HG02970 (cell line): ENCODE measurements around the gene SERF2.
"Not testable (repeated sequence)": the region's sequence is repeated elsewhere in the genome, so short reads cannot be mapped to it uniquely, and the experiment has no call there.

ENCODE experiments used
- ATAC-seq: cut with Tn5 transposase; IDR thresholded peaks from one replicate; pipeline ENCODE4 v1.9.1; 2021; ENCODE audit warnings: mild to moderate bottlenecking, moderate library complexity, moderate number of reproducible peaks; ENCODE audit not compliant: unreplicated experiment, low FRiP score

Gene SERF2

DNA sequence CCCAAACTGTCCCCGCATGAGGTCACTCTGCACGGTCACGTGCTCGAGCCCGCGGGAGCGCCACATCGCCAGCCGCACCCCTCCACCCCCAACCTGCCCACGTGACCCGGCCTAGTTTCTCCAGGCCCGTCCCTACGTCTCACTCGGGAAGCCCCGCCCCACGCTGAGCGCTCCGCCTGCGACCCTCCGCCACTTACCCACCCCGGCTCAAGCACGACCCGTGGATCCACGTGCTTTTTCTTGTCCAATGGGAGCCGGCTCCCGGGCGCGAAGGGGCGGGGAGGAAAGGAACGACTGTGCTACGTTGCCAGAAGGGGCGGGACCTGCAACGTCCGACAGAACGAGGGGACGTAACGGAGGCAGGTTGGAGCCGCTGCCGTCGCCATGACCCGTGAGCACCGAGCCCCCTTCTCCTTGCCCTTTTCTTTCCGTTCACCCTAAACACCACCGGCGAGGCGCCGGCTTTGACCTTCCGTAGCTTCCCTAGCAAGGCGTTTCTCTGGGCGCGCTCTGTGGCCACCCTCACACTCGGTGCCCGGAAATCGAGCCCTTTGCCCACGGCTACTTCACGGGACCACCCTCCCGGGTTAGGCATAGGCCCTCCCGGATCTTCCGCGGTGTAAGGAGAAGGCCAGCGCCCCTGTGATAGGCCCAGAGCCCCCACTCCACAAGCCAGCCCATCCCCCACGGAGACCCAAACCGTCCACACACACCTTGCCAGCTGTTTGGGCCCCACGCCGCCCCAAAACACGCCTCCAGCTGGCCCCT, at the start of gene SERF2:
TSS of gene SERF2 (plus strand) at position 328 of the 768 bp plus-strand sequence. CDS start at position 385, 57 bp downstream.
- ATAC-seq = peak; percentile 93

DNA sequence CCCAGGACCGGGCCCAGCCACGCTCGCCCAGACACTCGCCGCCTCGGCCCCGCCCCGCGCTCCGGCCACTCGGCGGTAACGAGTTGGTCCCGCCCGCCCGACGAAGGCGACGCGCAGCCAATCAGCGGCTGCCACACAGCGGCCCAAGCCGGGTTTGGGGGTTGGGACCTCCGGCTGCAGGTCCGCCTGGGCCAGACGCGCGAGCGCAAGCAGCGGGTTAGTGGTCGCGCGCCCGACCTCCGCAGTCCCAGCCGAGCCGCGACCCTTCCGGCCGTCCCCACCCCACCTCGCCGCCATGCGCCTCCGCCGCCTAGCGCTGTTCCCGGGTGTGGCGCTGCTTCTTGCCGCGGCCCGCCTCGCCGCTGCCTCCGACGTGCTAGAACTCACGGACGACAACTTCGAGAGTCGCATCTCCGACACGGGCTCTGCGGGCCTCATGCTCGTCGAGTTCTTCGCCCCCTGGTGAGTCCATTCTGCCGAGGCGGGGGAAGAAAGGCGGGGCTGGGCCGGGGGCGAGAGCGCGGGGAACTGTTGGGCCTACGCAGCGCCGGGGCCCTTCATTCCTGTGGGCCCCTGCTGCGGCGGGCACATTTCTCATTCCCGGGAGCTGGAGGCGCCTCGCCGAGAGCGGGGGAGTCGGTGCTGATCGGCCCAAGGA, 45.7 kb upstream of the SERF2 start, which contains the start of gene PDIA3:
TSS of gene PDIA3 (plus strand) at position 194 of the 658 bp plus-strand sequence. CDS start at position 296, 102 bp downstream.
- ATAC-seq = peak; percentile 70

- ATAC-seq = not testable (repeated sequence)
These were observed 45.2 kb upstream of the SERF2 start for GRCh38 chr15:43746903-43747309.

- no peak for ATAC-seq
These were observed 43.7 kb upstream of the SERF2 start for GRCh38 chr15:43748376-43748775.

DNA sequence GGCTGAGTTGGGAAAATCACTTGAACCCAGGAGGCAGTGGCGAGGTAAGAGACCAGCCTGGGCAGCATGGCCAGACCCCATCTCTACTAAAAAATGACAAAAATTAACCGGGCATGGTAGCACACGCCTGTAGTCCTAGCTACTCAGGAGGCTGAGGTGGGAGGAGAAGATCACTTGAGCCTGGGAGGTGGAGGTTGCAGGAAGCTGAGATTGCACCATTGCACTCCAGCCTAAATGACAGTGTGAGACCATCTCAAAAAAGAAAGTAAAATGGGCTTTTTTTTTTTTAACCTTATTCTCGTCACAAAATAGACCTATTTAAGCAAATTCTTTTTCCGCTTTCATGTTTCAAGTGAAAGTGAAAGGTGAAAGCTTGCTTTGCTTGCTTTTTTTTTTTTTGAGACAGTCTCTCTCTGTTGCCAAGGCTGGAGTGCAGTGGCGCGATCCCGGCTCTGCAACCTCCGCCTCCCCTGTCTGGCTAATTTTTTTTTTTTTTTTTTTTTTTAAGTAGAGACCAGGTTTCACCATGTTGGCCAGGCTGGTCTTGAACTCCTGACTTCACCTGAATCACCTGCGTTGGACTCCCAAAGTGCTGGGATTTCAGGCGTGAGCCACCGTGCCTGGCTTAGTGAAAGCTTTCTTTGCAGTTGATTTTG, 42.3 kb upstream of the SERF2 start:
- peak; percentile 39 for ATAC-seq

DNA sequence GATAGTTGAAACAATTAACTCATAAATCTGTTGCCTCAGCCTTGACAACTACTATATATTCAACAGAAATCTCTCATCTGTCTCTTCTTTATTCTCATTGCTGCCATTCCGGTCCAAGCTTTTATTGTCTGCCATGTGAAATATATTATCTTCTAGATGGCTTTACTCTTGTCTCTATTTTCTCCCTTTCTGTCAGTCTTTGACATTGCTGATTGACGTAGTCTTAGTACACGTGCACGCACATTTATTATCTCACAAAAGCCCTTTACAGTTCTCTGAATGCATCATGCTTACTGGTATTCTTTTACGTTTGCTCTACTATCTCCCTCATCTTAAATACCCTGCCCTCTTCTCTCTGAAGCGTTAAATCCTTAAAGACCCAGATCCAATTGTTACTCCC, 40.2 kb upstream of the SERF2 start:
- ATAC-seq = no peak

DNA sequence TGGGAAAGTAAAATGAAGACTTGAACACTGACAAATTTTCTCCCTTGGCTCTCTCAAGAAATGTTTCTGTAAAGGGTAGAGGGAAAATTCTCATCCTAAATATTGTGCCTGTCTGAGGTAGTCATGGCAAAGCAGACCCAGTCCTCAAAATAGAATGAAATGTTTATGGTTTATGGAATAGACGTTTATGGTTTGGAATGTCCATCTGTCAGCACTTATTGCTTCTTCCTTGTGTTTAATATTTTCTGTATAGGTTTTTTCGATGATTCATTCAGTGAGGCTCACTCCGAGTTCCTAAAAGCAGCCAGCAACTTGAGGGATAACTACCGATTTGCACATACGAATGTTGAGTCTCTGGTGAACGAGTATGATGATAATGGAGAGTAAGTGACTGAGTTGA, 29.3 kb upstream of the SERF2 start:
- ATAC-seq = no peak

GRCh38 chr15:43763819-43764446, 28.2 kb upstream of the SERF2 start:
- no peak for ATAC-seq

- no peak for ATAC-seq
These were observed 22.4 kb upstream of the SERF2 start for GRCh38 chr15:43769584-43770228.

GRCh38 chr15:43771816-43772215, 20.3 kb upstream of the SERF2 start:
- no peak for ATAC-seq

DNA sequence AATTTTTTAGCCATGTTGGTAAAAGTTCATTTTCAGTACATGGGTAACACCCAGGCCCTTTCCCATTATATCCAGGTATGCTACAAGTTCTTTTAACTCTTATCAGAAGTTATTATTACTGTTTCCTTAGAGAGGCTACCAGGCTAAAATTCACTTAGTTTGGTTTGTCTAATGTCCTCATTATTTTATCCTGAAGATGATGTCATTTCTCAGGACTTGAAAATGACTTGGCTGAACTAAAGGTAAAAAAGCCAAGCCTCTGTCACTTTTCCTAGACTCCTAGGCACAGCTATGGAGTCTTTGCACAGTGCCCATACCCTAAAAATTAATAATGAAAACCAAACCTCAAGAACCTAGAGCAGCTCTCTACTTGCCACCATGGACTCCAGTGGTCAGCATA, 19.5 kb upstream of the SERF2 start:
- no peak for ATAC-seq

DNA sequence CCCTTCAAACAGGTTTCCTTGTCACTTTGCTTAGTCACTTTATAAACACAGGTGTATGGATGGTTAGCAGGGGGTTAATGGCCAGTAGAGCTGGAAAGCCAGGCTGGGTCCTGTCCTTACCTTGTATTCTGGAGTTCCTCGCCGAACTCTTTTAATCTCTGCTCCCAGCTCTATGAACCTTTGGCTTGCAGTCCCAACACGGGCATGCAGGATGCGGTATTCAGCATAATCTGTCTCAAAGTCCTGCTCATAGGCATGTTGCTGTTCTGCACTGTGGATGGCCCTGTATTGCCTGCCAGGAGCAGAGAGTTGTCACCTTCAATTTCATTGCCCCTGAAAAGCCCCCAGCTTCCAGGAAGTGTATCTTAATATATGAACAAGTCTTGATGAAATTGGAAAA, 18.1 kb upstream of the SERF2 start:
- ATAC-seq = no peak

DNA sequence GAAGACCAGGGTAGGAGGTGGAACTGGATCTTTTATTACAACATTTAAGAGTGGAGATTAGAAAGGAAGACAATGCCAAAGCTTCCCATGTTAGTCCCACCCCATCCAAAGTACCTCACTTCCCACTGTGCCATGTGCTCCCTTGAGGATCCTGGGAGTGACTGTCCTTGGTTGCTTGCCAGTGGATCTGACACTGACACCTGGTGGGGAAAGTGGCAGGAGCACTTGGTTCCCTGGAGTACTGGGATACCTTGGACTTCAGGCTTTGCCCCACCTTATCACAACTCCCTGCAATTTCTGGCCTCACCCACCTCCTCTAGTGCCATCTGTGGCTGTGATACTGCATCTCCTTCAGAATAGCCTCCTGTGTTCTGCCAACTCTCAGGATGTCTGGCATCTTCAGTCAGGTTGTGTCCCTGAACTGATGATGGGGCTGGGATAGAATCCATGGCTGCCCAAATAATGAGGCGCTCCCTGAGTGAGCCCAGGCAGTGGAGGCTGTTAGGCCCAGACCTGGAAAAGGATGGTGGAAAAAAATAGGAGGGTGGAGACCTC, 16.6 kb upstream of the SERF2 start:
- no peak for ATAC-seq

DNA sequence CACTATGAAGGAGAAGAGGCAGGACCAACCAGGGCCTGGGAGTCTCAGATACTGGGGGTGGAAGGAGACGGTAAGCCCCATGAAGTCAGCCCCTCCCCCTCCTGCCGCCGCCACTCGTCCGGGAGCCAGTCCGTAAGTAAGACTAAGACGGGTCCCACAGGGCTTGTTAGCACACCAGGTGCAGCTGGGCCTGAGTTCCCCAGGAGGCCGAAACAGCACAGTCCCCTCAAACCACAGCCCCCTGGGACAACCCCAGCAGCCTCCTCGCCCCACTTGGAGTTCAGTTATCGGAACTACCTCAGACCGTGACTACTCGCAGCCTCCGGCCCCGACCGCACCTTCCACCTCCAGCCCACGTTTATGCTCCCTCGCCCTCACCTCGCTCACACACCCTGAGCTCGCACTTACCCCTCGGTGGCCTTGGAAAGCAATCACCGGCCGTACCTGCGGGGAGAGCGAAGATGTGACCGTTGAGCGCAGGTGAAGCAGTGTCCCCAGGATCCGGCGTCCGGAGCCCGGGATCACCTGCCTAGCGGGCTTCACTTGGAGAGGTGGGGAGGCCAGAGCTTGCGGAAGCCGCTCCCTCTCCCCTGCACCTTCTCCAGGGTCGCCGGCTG, 15.9 kb upstream of the SERF2 start:
- peak; percentile 45 for ATAC-seq

DNA sequence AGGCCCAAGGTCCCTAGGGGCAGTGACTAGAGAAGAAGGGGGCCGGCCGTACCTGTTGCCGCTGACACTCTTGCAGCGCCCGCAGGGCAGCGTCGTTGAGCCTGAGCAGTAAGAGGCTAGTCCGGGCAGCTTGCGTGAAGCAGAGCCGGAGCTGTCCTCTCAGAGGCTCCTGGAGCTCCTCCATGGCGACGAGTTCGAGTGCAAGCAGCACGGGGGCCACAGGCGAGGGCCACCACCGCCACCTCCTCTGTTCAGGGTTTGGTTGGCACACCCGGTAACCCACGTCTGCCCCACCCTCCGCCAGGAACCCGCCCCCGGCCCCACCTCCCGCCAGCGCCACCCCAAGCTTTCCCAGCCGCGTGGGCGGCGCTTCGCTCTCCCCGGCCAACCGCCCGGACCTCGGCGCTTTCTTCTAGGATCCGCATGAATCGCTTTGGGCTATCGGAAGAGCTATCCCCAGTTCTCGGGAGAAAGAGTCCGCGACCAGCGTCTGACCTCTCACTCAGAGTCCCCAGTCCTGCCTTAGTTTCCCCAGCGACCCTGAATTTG, 15.3 kb upstream of the SERF2 start, which contains the start of gene ELL3:
TSS of gene ELL3 (minus strand) at position 249 of the 549 bp plus-strand sequence. CDS start at position 184, 65 bp downstream.
- peak; percentile 39 for ATAC-seq

DNA sequence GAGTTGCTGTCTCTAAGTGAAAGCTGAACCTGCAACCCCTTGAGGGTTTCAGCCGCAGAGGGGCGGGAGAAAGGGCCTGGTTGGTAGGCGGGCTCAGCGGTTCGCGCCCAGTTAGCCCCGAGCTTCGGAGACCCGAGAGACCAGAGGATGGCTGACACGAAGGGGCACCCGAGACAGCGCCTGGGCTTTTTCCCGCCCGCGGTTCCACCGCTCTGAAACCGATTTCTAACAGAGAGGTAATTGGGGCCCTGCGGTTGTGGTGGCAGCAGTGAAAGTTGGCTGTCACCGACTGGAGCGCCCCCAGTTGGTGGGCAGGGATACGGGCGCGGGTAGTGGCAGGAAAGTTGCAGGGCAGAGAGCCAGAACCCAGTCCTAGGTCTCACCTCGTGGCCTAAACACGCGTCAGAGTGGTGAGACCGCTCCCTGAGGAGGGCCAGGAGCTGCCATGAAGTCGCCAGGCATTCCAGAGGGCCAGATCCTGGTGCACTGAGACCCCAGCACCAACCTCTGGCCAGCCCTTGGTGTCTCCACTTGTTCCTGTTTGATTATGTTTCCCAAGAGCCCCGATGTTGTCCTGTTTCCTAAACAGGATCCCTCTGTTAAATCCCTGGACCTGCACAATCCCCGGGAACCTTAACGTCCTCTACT, 14.7 kb upstream of the SERF2 start:
- ATAC-seq = peak; percentile 44

- ATAC-seq = no peak
These were observed 13.1 kb upstream of the SERF2 start for GRCh38 chr15:43779016-43779415.

GRCh38 chr15:43789409-43789808, 2.7 kb upstream of the SERF2 start:
- no peak for ATAC-seq
